Measurements from ENCODE around the gene SFXN1.

The SFXN1 gene

GRCh38 chr5:175469916-175470315, 8.4 kb upstream of the SFXN1 start:
- DNase-seq (ENCODE audit: low read depth), result no peak
- TF ChIP-seq CTCF (conservative IDR thresholded peaks at IDR 0.05; ENCODE audit: low read depth, low read length), result no peak
- H3K4me3 ChIP-seq (ENCODE audit: low read depth, low read length), result no peak overlapping the region

- no peak for TF ChIP-seq CTCF (conservative IDR thresholded peaks at IDR 0.05; ENCODE audit: low read depth, low read length)
- DNase-seq (ENCODE audit: low read depth), result no peak
- H3K4me3 ChIP-seq (ENCODE audit: low read depth, low read length), result no peak overlapping the region
These were observed 7.6 kb upstream of the SFXN1 start for GRCh38 chr5:175470781-175471180.

- TF ChIP-seq CTCF (conservative IDR thresholded peaks at IDR 0.05; ENCODE audit: low read depth, low read length), result no peak
- H3K4me3 ChIP-seq (ENCODE audit: low read depth, low read length), result no peak overlapping the region
- DNase-seq (ENCODE audit: low read depth), result no peak
These were observed 7.2 kb upstream of the SFXN1 start for GRCh38 chr5:175471196-175471595.

GRCh38 chr5:175471628-175472027, 6.7 kb upstream of the SFXN1 start:
- no peak for TF ChIP-seq CTCF (conservative IDR thresholded peaks at IDR 0.05; ENCODE audit: low read depth, low read length)
- H3K4me3 ChIP-seq (ENCODE audit: low read depth, low read length), result no peak overlapping the region
- DNase-seq (ENCODE audit: low read depth), result no peak

- no peak overlapping the region for H3K4me3 ChIP-seq (ENCODE audit: low read depth, low read length)
- DNase-seq (ENCODE audit: low read depth), result no peak
- TF ChIP-seq CTCF (conservative IDR thresholded peaks at IDR 0.05; ENCODE audit: low read depth, low read length), result no peak
These were observed 6.0 kb upstream of the SFXN1 start for GRCh38 chr5:175472378-175472777.

GRCh38 chr5:175475248-175475647, 3.1 kb upstream of the SFXN1 start:
- H3K4me3 ChIP-seq (ENCODE audit: low read depth, low read length), result no peak overlapping the region
- TF ChIP-seq CTCF (conservative IDR thresholded peaks at IDR 0.05; ENCODE audit: low read depth, low read length), result no peak
- no peak for DNase-seq (ENCODE audit: low read depth)

GRCh38 chr5:175477440-175477839, 920 bp upstream of the SFXN1 start:
- no peak overlapping the region for H3K4me3 ChIP-seq (ENCODE audit: low read depth, low read length)
- DNase-seq (ENCODE audit: low read depth), result no peak
- no peak for TF ChIP-seq CTCF (conservative IDR thresholded peaks at IDR 0.05; ENCODE audit: low read depth, low read length)
